ENCODE data around the gene GADD45B. TPM values are rescaled to one million over a fixed set of nuclear protein-coding genes. Genes with fewer than 3 reads are reported as not detected.
A peak's percentile ranks its signal among the peaks of the same experiment; 100 is the strongest.
"Not testable (repeated sequence)": the region's sequence is repeated elsewhere in the genome, so short reads cannot be mapped to it uniquely, and the experiment has no call there.

The GADD45B gene
- total and polyA plus RNA-seq, 7 donors: 10.9 to 94.1 (median 19.3) TPM

DNA sequence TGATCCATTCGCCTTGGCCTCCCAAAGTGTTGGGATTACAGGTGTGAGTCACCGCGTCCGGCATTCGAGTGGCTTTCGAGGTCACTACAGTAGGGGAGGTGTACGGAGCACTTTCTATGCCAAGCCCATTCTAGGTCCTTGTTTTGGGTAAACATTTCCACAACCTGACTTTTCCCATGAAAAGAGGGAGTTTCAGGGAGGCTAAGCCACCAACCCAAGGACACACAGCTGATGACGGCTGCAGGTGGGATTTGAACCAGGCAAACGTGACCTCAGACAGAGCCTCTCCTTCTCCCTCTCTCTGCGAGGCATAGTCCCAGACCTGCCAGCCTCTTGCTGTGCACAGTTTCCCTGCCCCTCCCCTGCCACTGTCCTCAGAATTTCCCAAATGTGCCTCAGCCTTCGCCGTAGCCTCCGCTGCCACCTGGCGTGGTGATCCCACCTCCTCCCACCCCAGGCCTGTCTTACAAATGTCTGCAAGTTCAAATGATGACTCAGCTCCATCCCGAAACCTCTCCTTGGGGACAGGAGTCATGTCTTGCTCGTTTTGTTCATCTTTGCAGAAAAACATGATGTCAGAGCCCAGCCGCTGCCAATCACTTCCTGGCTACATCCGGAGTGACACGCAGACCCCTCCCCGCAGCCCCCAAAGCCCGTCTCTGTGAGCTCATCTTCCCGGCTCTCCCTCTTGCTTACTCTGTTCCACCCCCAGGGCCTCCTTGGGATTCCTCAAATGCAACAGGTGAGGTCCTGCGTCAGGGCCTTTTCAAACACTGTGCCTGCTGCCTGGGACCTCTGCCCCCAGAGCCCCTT is 6.6 kb upstream of the GADD45B start:
- DNase-seq (peak; percentile 60 to 77), ATAC-seq (peak in 2 of 4 donors; percentile 17 to 33)
- H3K27me3 ChIP-seq (ENCODE audit: insufficient read depth in 3 of 3, low read length in 2 of 3): no peaks in the 10 kb centered on the region
- H3K4me3 ChIP-seq: no peak overlapping the region
- TF ChIP-seq, protein P1, sequence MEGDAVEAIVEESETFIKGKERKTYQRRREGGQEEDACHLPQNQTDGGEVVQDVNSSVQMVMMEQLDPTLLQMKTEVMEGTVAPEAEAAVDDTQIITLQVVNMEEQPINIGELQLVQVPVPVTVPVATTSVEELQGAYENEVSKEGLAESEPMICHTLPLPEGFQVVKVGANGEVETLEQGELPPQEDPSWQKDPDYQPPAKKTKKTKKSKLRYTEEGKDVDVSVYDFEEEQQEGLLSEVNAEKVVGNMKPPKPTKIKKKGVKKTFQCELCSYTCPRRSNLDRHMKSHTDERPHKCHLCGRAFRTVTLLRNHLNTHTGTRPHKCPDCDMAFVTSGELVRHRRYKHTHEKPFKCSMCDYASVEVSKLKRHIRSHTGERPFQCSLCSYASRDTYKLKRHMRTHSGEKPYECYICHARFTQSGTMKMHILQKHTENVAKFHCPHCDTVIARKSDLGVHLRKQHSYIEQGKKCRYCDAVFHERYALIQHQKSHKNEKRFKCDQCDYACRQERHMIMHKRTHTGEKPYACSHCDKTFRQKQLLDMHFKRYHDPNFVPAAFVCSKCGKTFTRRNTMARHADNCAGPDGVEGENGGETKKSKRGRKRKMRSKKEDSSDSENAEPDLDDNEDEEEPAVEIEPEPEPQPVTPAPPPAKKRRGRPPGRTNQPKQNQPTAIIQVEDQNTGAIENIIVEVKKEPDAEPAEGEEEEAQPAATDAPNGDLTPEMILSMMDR (IDR thresholded peaks at IDR 0.05): no peak
- H3K4me1 ChIP-seq: no peaks in the 10 kb centered on the region
- WGBS, 3 donors: 50 to 63% (median 58%) methylated on average over 23 of the region's 23 CpGs
- no peaks in the 10 kb centered on the region for H3K9me3 ChIP-seq
- H3K27ac ChIP-seq: no peak overlapping the region
- H3K36me3 ChIP-seq (ENCODE audit: insufficient read depth in 1 of 2, low read depth in 1 of 2): no peaks in the 10 kb centered on the region
- intact Hi-C loops (cut with DNase I): no loop called here

DNA sequence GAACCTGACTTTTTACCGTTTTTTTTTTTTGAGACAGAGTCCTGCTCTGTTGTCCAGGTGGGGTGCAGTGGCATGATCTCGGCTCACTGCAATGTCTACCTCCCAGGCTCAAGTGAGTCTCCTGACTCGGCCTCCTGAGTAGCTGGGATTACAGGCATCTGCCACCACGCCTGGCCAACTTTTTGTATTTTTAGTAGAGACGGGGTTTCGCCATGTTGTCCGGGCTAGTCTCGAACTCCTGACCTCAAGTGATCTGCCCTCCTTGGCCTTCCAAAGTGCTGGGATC is 6.1 kb upstream of the GADD45B start:
- DNase-seq; H3K27ac ChIP-seq; ATAC-seq; H3K27me3 ChIP-seq (ENCODE audit: insufficient read depth in 3 of 3, low read length in 2 of 3); H3K36me3 ChIP-seq (ENCODE audit: insufficient read depth in 1 of 2, low read depth in 1 of 2); H3K4me1 ChIP-seq; intact Hi-C loops (cut with DNase I); H3K4me3 ChIP-seq; H3K9me3 ChIP-seq: not testable (repeated sequence)
- WGBS, 3 donors: 78 to 86% (median 82%) methylated on average over 8 of the region's 8 CpGs

DNA sequence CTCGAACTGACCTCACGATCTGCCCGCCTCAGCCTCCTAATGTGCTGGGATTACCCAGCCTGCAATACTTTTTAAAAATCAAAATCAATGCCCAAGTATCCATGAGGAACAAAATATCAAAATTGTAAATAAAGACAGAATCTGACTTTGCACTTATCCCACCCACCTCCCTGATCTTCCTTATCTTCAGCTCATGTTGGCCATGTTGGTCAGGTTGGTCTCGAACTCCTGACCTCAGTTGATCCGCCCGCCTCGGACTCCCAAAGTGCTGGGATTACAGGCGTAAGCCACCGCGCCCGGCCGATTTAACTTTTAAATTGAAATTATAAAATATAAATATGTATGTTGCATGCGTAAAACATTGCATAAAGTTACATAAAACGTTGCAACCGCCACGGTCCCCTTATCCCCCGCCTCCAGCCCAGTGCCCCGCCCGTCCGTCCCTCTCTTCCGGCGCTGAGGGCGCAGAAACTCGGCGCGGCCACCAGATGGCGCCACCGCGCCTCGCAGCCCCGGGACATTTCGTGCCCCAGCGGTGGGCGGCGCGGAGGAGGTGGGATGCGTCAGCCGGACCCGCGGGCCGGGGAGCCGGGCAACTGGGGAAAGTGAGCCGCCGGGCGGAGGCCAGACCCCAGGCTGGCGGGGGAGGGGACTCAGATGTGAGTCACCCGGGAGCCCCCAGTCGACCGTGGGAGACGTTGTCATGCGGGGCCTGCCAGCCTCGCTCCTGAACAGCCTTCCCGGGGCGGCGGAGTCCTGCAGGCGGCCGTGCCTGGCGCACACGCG is 1.5 kb upstream of the GADD45B start:
- Histone ChIP-seq H3K4me1 (peaks cover 24% of the 10 kb centered on the region), H3K4me3 (peak overlapping the region; percentile 81), H3K27ac (peak overlapping the region; percentile 84), H3K36me3 (ENCODE audit: insufficient read depth in 1 of 2, low read depth in 1 of 2) (no peaks in the 10 kb centered on the region), H3K9me3 (no peaks in the 10 kb centered on the region), H3K27me3 (ENCODE audit: insufficient read depth in 3 of 3, low read length in 2 of 3) (no peaks in the 10 kb centered on the region)
- intact Hi-C loops (cut with DNase I): loop anchor here (1.0 to 5.0 kb wide), 4 partner anchors 73 to 137 kb away; no protein-coding TSS in a partner anchor
- TF ChIP-seq, protein P1 (IDR thresholded peaks at IDR 0.05): peak; percentile 99
- WGBS, 3 donors: 7 to 11% (median 7%) methylated on average over 54 to 60 of the region's 60 CpGs
- peak; percentile 57 to 76 (median 68) for ATAC-seq
- peak; percentile 90 to 93 for DNase-seq

DNA sequence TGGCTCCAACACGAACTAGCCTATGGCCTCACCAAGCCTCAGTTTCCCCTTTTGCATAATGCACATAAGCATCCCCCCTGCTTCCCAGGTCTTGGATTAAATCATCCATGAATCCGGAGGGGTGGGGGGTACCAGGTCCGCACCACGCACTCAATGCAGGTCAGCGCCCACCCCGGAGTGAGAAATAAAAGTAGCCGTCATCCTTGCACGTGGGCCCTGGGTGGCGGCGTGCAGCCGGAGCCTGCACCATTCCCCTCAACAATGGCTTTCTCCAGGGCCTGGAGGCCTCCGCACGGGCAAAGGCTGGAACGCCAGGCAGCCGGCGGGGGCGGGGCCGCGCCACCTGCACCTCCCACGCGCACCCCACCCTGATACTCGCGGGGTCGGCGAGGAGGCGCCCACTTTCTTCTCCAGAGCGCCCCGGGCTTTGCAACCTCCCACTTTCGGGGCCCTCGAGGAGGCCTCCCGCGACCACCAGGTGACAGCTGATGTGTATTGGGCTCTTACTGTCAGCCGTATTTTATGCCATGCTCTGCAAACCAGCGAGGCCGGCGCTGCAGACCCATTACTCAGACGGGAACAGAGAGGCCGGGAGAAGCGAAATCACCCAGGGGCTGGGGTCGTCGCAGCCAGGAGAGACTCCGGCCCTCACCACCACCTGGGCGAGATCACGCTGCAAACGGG is 767 bp upstream of the GADD45B start:
- 1% methylated on average over 41 to 45 of the region's 45 CpGs for WGBS, 3 donors
- Histone ChIP-seq H3K27me3 (ENCODE audit: insufficient read depth in 3 of 3, low read length in 2 of 3) (no peaks in the 10 kb centered on the region), H3K4me3 (peak overlapping the region; percentile 81), H3K36me3 (ENCODE audit: insufficient read depth in 1 of 2, low read depth in 1 of 2) (no peaks in the 10 kb centered on the region), H3K9me3 (no peaks in the 10 kb centered on the region), H3K27ac (peak overlapping the region; percentile 84), H3K4me1 (peaks cover 24% of the 10 kb centered on the region)
- intact Hi-C loops (cut with DNase I): loop anchor here in 1 of 2 donors (2.0 to 5.0 kb wide), 2 partner anchors 72 to 104 kb away; no protein-coding TSS in a partner anchor
- TF ChIP-seq, protein P1 (IDR thresholded peaks at IDR 0.05): no peak
- DNase-seq (peak; percentile 54 to 73), ATAC-seq (peak; percentile 17 to 41 (median 30))

Measured in psoas muscle (tissue), 8 donors.